KOPT-K1 (cell line): ENCODE measurements around the gene IL23R.
"Not testable (repeated sequence)": the region's sequence is repeated elsewhere in the genome, so short reads cannot be mapped to it uniquely, and the experiment has no call there.

ENCODE experiments used
- H3K27ac ChIP-seq: fragments of 200-600 bp; sonication (generic); 2 replicates; pipeline ENCODE4 v1.5.1; 2016; ENCODE audit warnings: antibody characterized with exemption, mild to moderate bottlenecking, low read depth, low read length; ENCODE audit not compliant: poor library complexity, severe bottlenecking
- H3K36me3 ChIP-seq: fragments of 200-600 bp; sonication (generic); 2 replicates; pipeline ENCODE4 v1.5.1; 2017; ENCODE audit warnings: antibody characterized with exemption, mild to moderate bottlenecking, low read length, moderate library complexity; ENCODE audit not compliant: insufficient read depth
- H3K9me3 ChIP-seq: fragments of 200-600 bp; sonication (generic); 2 replicates; pipeline ENCODE4 v1.5.1; 2017; ENCODE audit warnings: antibody characterized with exemption, low read length, mild to moderate bottlenecking; ENCODE audit not compliant: insufficient read depth, poor library complexity, severe bottlenecking

The IL23R gene

GRCh38 chr1:67166196-67166595 lies at the start of gene IL23R:
TSS of gene IL23R (plus strand) at chr1:67166454. CDS start at chr1:67168121, 1,667 bp downstream.
- H3K9me3 ChIP-seq, result no peaks in the 10 kb centered on the region
- H3K27ac ChIP-seq, result no peak within 1 kb of the TSS
- no peaks in the 10 kb centered on the region for H3K36me3 ChIP-seq

DNA sequence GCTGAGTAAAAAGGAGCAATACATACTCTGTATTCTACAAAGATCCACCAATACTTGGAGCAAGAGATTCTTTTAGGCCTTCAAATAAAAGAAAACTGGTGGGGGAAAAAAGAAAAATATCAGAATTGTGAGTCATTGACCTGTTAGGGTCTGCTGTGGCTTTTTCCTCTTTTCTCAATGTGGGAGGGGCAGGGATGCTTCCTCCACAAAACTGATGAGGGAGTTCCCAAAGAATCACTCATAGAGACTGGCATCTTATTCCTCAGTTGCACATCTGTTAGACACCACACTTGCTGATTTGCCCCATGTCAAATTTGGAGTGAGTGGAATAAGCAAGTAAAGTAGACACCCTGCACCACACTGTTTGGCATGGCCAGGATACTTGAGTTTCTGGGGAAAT lies 48.1 kb upstream of the IL23R start:
- H3K27ac ChIP-seq, result no peak overlapping the region
- peaks cover 9% of the 10 kb centered on the region for H3K9me3 ChIP-seq
- no peaks in the 10 kb centered on the region for H3K36me3 ChIP-seq

- Histone ChIP-seq H3K9me3 (peaks cover 4% of the 10 kb centered on the region), H3K27ac (no peak overlapping the region), H3K36me3 (no peaks in the 10 kb centered on the region)
Measured at GRCh38 chr1:67118646-67119045, 47.6 kb upstream of the IL23R start.

DNA sequence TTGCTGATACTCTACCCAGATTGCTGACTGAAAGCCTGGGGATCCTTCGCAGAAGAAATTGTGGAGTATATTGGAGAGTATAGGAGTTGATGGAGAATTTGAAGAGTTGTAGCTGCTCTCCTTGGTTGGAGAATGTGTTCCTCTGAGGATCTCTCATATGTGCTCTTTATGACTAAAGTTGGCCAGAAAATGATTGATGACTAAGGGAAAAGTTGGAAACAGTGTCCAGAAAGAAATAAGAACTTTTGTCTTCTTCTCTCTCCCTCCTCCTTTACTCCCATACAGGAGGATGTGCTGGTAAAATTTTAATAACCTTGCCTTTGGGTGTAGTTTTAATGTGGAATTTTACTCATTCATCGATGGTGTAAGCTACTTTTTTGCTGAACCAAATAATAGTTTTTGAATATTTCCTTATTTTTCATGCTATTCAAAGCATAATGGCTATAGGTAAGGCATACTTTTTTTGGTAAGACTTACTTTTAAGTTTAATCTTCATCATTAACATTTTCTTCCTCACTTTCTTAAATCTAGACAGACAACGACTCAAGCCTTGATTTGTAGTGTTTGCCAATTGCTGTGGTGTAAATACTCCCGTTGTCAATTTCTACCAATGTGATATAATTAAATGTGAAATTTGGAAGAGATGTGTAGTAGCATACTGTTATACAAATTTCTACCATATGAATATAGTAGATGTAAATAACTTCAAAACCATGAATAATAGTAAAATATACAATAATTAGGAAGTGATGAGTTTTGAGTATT lies 45.2 kb upstream of the IL23R start:
- H3K27ac ChIP-seq, result no peak overlapping the region
- H3K9me3 ChIP-seq, result no peaks in the 10 kb centered on the region
- H3K36me3 ChIP-seq, result no peaks in the 10 kb centered on the region

GRCh38 chr1:67124455-67124854 lies 41.8 kb upstream of the IL23R start:
- H3K36me3 ChIP-seq, result no peaks in the 10 kb centered on the region
- H3K9me3 ChIP-seq, result no peaks in the 10 kb centered on the region
- H3K27ac ChIP-seq, result no peak overlapping the region

GRCh38 chr1:67126111-67126746 lies 40.0 kb upstream of the IL23R start:
- Histone ChIP-seq H3K36me3 (no peaks in the 10 kb centered on the region), H3K27ac (no peak overlapping the region), H3K9me3 (no peaks in the 10 kb centered on the region)

GRCh38 chr1:67126974-67127373 lies 39.3 kb upstream of the IL23R start:
- Histone ChIP-seq H3K36me3 (no peaks in the 10 kb centered on the region), H3K9me3 (no peaks in the 10 kb centered on the region), H3K27ac (no peak overlapping the region)

GRCh38 chr1:67130673-67131072 lies 35.6 kb upstream of the IL23R start:
- no peaks in the 10 kb centered on the region for H3K36me3 ChIP-seq
- no peaks in the 10 kb centered on the region for H3K9me3 ChIP-seq
- no peak overlapping the region for H3K27ac ChIP-seq

DNA sequence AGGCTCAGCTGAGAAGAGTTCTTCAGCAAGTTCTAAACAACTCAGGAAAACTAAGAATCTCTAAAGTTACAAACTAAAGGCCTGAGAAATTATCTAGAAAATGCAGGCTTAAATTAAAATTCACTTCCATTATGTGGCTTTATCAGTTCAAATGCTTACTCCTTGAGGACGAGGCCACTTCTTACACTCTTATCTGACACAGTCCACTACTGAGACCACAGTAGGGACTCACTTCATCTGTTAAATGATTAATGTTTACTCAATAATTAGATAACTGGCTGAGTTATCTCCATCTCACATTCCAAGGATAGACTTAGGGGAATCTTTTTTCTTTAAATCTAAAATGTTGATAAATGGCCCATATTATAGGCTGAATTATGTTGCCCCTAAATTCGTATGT lies 33.1 kb upstream of the IL23R start:
- Histone ChIP-seq H3K9me3 (no peaks in the 10 kb centered on the region), H3K27ac (no peak overlapping the region), H3K36me3 (no peaks in the 10 kb centered on the region)

DNA sequence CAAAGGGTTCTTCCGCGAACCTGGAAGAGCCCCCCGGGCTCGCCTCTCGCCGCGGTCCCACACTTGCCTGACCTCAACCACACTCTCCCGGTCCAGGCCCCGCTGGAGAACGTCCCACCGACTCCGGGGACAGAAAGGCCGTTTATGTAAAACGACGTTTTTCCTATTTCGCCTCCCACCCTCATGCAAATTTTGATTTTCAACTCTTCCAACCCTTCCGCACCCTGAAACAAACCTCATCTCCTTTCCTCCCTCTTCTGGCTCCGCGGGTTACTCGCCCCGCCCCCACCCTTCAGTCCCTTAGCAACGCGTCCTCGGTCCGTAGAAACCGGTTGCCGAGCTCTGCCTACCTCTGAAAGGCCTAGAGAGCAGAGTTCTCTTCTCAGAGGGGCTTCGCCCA lies 31.6 kb upstream of the IL23R start, which contains the start of gene C1orf141:
TSS of gene C1orf141 (minus strand) at position 276 of the 400 bp plus-strand sequence. CDS start 7,730 bp downstream, outside the sequence.
- Histone ChIP-seq H3K9me3 (no peaks in the 10 kb centered on the region), H3K27ac (no peak within 1 kb of the TSS), H3K36me3 (no peaks in the 10 kb centered on the region)

- Histone ChIP-seq H3K36me3 (no peaks in the 10 kb centered on the region), H3K27ac (no peak overlapping the region)
Measured at GRCh38 chr1:67135354-67135753, 30.9 kb upstream of the IL23R start.

GRCh38 chr1:67137307-67137753 lies 28.9 kb upstream of the IL23R start:
- no peaks in the 10 kb centered on the region for H3K9me3 ChIP-seq
- H3K36me3 ChIP-seq, result no peaks in the 10 kb centered on the region
- H3K27ac ChIP-seq, result no peak overlapping the region

More at GRCh38 chr1:67135354-67135753, 30.9 kb upstream of the IL23R start:
- H3K9me3 ChIP-seq, result no peaks in the 10 kb centered on the region

DNA sequence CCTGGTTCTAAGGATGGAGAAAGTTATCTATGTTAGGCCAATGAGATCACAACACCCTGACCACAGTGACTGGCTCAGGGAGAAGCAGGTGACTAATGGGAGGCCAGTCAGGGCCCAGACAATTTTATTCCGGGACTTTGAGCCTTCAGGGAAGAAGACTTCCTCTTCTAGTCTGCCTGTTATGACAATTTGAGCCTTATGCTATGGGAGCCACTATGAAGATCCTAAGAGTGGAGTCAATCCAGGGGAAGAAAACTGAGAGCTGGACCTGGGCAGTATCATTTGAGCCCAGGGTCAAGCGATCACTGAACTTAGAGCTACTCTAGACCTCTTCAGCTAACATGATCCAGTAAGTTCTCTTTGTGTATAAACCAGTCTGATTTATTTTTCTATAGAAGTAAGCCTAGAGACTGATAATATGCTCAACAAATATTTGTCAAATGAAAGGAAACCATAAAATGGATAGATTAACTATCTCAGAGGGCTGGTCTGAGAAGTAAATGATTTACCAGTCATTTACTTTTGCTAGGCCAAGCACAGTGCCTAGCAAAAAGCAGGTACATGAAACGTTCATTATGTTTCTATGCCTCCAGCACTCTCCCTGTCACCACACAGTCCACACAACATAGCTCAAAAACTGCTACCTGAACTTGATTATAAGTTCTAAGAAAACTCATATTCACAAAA lies 27.3 kb upstream of the IL23R start:
- Histone ChIP-seq H3K9me3 (no peaks in the 10 kb centered on the region), H3K27ac (no peak overlapping the region), H3K36me3 (no peaks in the 10 kb centered on the region)

DNA sequence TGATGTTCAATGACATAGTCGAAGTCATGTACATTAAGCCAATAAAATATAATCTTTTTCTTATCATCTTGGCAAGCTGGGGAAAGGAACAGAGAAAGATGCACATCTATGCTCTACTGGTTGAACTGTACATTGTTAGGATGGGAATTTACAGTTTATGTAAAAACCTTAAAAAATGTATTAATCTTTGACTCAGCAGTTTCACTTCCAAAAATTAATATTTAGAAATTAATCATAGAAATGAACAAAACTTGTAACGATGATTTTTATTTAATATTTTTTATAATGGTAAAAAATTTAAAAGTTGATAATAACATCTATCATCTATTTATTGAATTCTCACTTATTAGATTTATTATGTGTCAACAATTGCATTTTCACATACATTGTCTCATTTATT lies 25.8 kb upstream of the IL23R start:
- Histone ChIP-seq H3K27ac (no peak overlapping the region), H3K9me3 (no peaks in the 10 kb centered on the region), H3K36me3 (no peaks in the 10 kb centered on the region)

- not testable (repeated sequence) for H3K27ac ChIP-seq, H3K36me3 ChIP-seq, H3K9me3 ChIP-seq
Measured at GRCh38 chr1:67141832-67142231, 24.4 kb upstream of the IL23R start.
